Ecto neural progenitor cell (in vitro differentiated cells): Measurements from ENCODE around the gene NTN5.
"Not testable (repeated sequence)": the region's sequence is repeated elsewhere in the genome, so short reads cannot be mapped to it uniquely, and the experiment has no call there.

ENCODE experiments used
- DNase-seq: peaks from one replicate; pipeline ENCODE4 v3.0.0-alpha.2; 2018; ENCODE audit warnings: low spot score

Gene NTN5

GRCh38 chr19:48696353-48697010, 23.7 kb upstream of the NTN5 start:
- peak; percentile 62 for DNase-seq

GRCh38 chr19:48695743-48696352, 23.0 kb upstream of the NTN5 start, which contains the start of gene FUT2:
TSS of gene FUT2 (plus strand) at chr19:48695971. CDS start at chr19:48702957, 6,986 bp downstream.
- DNase-seq = no peak

- DNase-seq = not testable (repeated sequence)
These were observed 20.8 kb upstream of the NTN5 start for GRCh38 chr19:48693629-48694028.

- no peak for DNase-seq
These were observed 16.6 kb upstream of the NTN5 start for GRCh38 chr19:48689449-48689848.

GRCh38 chr19:48687776-48688175, 15.0 kb upstream of the NTN5 start:
- DNase-seq = no peak

GRCh38 chr19:48686637-48687036, 13.8 kb upstream of the NTN5 start:
- not testable (repeated sequence) for DNase-seq

- no peak for DNase-seq
These were observed 13.3 kb upstream of the NTN5 start for GRCh38 chr19:48686088-48686487.

GRCh38 chr19:48685583-48685982, 12.8 kb upstream of the NTN5 start:
- DNase-seq = no peak

- no peak for DNase-seq
These were observed 10.5 kb upstream of the NTN5 start for GRCh38 chr19:48683349-48683748.

- DNase-seq = no peak
These were observed 8.3 kb upstream of the NTN5 start for GRCh38 chr19:48681127-48681470.

GRCh38 chr19:48680436-48681126, 7.8 kb upstream of the NTN5 start:
- DNase-seq = no peak

- not testable (repeated sequence) for DNase-seq
These were observed 7.2 kb upstream of the NTN5 start for GRCh38 chr19:48680006-48680405.

- no peak for DNase-seq
These were observed 5.4 kb upstream of the NTN5 start for GRCh38 chr19:48678201-48678600.

GRCh38 chr19:48676887-48677286, 4.1 kb upstream of the NTN5 start:
- DNase-seq = no peak

GRCh38 chr19:48676487-48676886, 3.7 kb upstream of the NTN5 start:
- DNase-seq = no peak

GRCh38 chr19:48674921-48675824, 2.4 kb upstream of the NTN5 start:
- DNase-seq = peak; percentile 88

GRCh38 chr19:48674216-48674809, 1.5 kb upstream of the NTN5 start:
- DNase-seq = no peak

GRCh38 chr19:48673436-48674100, 751 bp upstream of the NTN5 start:
- DNase-seq = no peak

GRCh38 chr19:48671446-48671995, 1.3 kb downstream of the NTN5 start:
- no peak for DNase-seq

- no peak for DNase-seq
These were observed 1.9 kb downstream of the NTN5 start for GRCh38 chr19:48670699-48671445.
